Measurements from ENCODE around the gene DTX3. TPM values are rescaled to one million over a fixed set of nuclear protein-coding genes. Genes with fewer than 3 reads are reported as not detected.

The DTX3 gene
- total and polyA plus RNA-seq, 3 experiments from 2014 or later = 7.2 to 18.3 (median 16.7) TPM

GRCh38 chr12:57609781-57610553 is 5.3 kb downstream of the DTX3 start:
- H3K4me3 ChIP-seq (ENCODE audit: low read length) = no peak overlapping the region
- H3K9me3 Mint-ChIP-seq = no peaks in the 10 kb centered on the region
- H3K9me3 ChIP-seq (ENCODE audit: low read length) = no peaks in the 10 kb centered on the region
- no peak for DNase-seq
- H3K36me3 Mint-ChIP-seq = peaks cover 0 to 18% (median 6%) of the 10 kb centered on the region in 3 donors
- peak overlapping the region; percentile 60 to 88 (median 78) for H3K4me3 Mint-ChIP-seq
- H3K27me3 ChIP-seq (ENCODE audit: insufficient read depth, low read length, poor library complexity, severe bottlenecking) = peaks cover 4% of the 10 kb centered on the region
- peaks cover 19% of the 10 kb centered on the region for H3K4me1 ChIP-seq (ENCODE audit: insufficient read depth, low read length)
- H3K36me3 ChIP-seq (ENCODE audit: insufficient read depth, low read length) = no peaks in the 10 kb centered on the region
- H3K27ac ChIP-seq (ENCODE audit: low read depth, low read length) = no peak overlapping the region
- peak overlapping the region in 2 of 8 donors; percentile 31 to 82 for H3K27ac Mint-ChIP-seq
- CTCF ChIA-PET = interaction anchor here (1.4 to 1.5 kb wide), 2 partner anchors 11 to 26 kb away, joined by 3 to 7 read pairs; no protein-coding TSS in a partner anchor
- H3K4me1 Mint-ChIP-seq = peaks cover 16 to 31% (median 24%) of the 10 kb centered on the region in 3 donors
- POLR2A ChIA-PET = interaction anchor here (2.3 kb wide), 1 partner anchor 19 kb away, joined by 6 read pairs; the partner anchor contains the start of gene PIP4K2C
- H3K27me3 Mint-ChIP-seq = peaks cover 6 to 24% of the 10 kb centered on the region in 2 donors

- peak overlapping the region in 4 of 8 donors; percentile 31 to 82 (median 65) for H3K27ac Mint-ChIP-seq
- Histone ChIP-seq H3K9me3 (ENCODE audit: low read length) (no peaks in the 10 kb centered on the region), H3K36me3 (ENCODE audit: insufficient read depth, low read length) (no peaks in the 10 kb centered on the region), H3K27me3 (ENCODE audit: insufficient read depth, low read length, poor library complexity, severe bottlenecking) (peaks cover 4% of the 10 kb centered on the region), H3K4me3 (ENCODE audit: low read length) (peak overlapping the region; percentile 46), H3K4me1 (ENCODE audit: insufficient read depth, low read length) (peaks cover 13% of the 10 kb centered on the region), H3K27ac (ENCODE audit: low read depth, low read length) (no peak overlapping the region)
- POLR2A ChIA-PET = interaction anchor here (1.0 to 2.3 kb wide), 2 partner anchors 19 to 131 kb away, joined by 3 to 6 read pairs; partner anchors contain the start of gene PIP4K2C
- H3K4me1 Mint-ChIP-seq = peaks cover 9 to 24% (median 18%) of the 10 kb centered on the region in 3 donors
- H3K27me3 Mint-ChIP-seq = peaks cover 8 to 28% of the 10 kb centered on the region in 2 donors
- peaks cover 0 to 18% (median 6%) of the 10 kb centered on the region in 3 donors for H3K36me3 Mint-ChIP-seq
- CTCF ChIA-PET = interaction anchor here (1.1 to 1.5 kb wide), 2 partner anchors 10 to 27 kb away, joined by 3 read pairs; no protein-coding TSS in a partner anchor
- no peaks in the 10 kb centered on the region for H3K9me3 Mint-ChIP-seq
- peak overlapping the region; percentile 60 to 88 (median 78) for H3K4me3 Mint-ChIP-seq
- DNase-seq = no peak
These were observed 6.0 kb downstream of the DTX3 start for GRCh38 chr12:57610554-57611107.

DNA sequence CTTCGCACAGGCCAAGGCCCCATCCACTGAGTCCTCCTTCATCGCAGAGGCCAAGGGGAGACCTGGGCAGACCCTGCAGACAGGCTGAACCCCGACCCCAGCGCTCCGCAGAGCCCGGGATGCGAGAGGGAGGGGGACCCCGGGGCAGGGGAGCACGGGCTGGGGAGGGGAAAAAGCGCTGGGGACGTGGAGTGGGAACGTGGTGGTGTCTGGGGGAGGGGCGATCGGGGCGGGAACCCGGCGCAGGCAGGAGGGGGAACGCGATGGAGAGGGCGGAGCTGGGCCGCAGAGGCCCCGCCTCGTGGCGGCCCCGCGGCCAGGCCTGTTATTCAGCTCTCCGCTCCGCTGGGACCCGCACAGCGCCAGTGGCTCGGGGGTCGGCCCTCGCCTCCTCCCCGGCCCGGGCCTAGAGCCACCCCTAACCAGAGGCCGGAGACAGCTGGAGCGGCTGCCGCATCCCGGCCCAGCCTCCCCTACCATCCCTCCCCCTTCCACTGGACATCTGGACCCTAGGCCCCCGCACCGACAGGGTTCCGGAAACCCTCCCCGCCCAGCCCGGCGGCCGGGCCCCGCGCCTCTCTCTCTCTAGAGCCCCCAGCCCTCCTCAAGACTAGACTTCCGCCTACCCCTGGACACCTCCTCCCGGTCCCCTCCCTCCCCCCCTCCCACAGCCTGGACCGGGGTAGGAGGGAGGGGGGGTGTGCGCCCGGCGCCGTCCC is 6.6 kb downstream of the DTX3 start, which contains the start of gene ARHGEF25:
TSS of gene ARHGEF25 (plus strand) at position 328 of the 719 bp plus-strand sequence. CDS start 460 bp downstream, outside the sequence.
- peaks cover 0 to 16% (median 6%) of the 10 kb centered on the region in 3 donors for H3K36me3 Mint-ChIP-seq
- Histone ChIP-seq H3K4me3 (ENCODE audit: low read length) (peak within 1 kb of the TSS; percentile 46), H3K27me3 (ENCODE audit: insufficient read depth, low read length, poor library complexity, severe bottlenecking) (peaks cover 4% of the 10 kb centered on the region), H3K27ac (ENCODE audit: low read depth, low read length) (no peak within 1 kb of the TSS), H3K4me1 (ENCODE audit: insufficient read depth, low read length) (peaks cover 10% of the 10 kb centered on the region), H3K36me3 (ENCODE audit: insufficient read depth, low read length) (no peaks in the 10 kb centered on the region), H3K9me3 (ENCODE audit: low read length) (no peaks in the 10 kb centered on the region)
- no peaks in the 10 kb centered on the region for H3K9me3 Mint-ChIP-seq
- POLR2A ChIA-PET = interaction anchor here (0.5 to 2.3 kb wide), 3 partner anchors 20 to 130 kb away, joined by 3 to 6 read pairs (median 3); partner anchors contain the start of gene PIP4K2C
- H3K27me3 Mint-ChIP-seq = peaks cover 8 to 31% of the 10 kb centered on the region in 2 donors
- H3K4me1 Mint-ChIP-seq = peaks cover 5 to 18% (median 12%) of the 10 kb centered on the region in 3 donors
- peak within 1 kb of the TSS; percentile 74 to 94 (median 80) for H3K4me3 Mint-ChIP-seq
- DNase-seq = peak in 2 of 5 donors; percentile 44 to 66
- CTCF ChIA-PET = interaction anchor here (1.1 to 1.5 kb wide), 3 partner anchors 10 to 129 kb away, joined by 3 read pairs; no protein-coding TSS in a partner anchor
- peak within 1 kb of the TSS in 4 of 8 donors; percentile 31 to 84 (median 77) for H3K27ac Mint-ChIP-seq

DNA sequence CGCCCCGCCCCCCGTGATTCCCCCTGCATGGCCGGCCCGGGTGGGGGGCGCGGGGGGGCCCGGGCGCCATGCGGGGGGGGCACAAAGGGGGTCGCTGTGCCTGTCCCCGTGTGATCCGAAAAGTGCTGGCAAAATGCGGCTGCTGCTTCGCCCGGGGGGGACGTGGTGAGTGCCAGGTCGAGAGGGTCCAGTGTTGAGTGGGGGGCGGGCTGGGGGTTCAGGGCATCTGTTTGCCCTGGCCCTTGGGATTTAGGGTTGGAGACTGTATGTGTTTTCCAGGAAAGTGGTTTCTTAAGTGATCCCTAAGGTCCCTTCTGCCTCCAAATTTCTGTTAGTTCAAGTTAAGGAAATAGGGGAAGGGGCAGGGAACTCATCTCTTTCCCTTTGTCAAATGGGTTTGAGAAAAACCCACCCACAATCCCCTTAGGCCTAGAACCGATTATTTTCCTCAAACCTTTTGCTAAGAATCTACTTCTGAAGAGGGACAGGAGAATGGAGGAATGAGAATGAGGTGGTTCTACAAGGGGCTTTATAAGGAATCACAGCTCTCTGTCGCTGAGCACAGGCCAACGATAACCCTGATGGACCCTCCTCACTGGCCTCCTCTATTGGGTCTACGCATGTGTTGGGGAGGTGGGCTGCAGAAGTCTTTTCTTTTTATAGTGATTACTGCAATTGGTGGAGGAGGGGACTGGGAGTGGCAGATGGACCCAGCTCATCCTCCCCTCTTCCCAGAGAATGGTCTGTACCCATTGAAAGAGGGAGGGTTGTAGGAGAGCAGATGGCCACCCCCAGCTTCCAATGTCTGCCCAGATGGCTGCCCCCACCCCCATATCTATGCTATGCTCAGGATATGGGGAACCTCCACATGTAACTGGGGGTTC is 7.4 kb downstream of the DTX3 start:
- no peaks in the 10 kb centered on the region for H3K9me3 Mint-ChIP-seq
- no peak overlapping the region for H3K4me3 ChIP-seq (ENCODE audit: low read length)
- H3K36me3 Mint-ChIP-seq = peaks cover 0 to 14% (median 4%) of the 10 kb centered on the region in 3 donors
- H3K27ac Mint-ChIP-seq = peak overlapping the region in 2 of 8 donors; percentile 72 to 84
- H3K4me1 Mint-ChIP-seq = peaks cover 5 to 13% (median 7%) of the 10 kb centered on the region in 3 donors
- peak overlapping the region; percentile 67 to 94 (median 78) for H3K4me3 Mint-ChIP-seq
- H3K4me1 ChIP-seq (ENCODE audit: insufficient read depth, low read length) = peaks cover 10% of the 10 kb centered on the region
- no peak overlapping the region for H3K27ac ChIP-seq (ENCODE audit: low read depth, low read length)
- no peaks in the 10 kb centered on the region for H3K9me3 ChIP-seq (ENCODE audit: low read length)
- H3K27me3 ChIP-seq (ENCODE audit: insufficient read depth, low read length, poor library complexity, severe bottlenecking) = peaks cover 4% of the 10 kb centered on the region
- ChIA-PET CTCF (interaction anchor here (0.9 to 1.5 kb wide), 4 partner anchors 9 to 129 kb away, joined by 3 to 7 read pairs (median 3); no protein-coding TSS in a partner anchor), POLR2A (interaction anchor here (0.5 to 2.3 kb wide), 3 partner anchors 21 to 861 kb away, joined by 3 to 10 read pairs (median 6); partner anchors contain the start of gene PIP4K2C)
- no peaks in the 10 kb centered on the region for H3K36me3 ChIP-seq (ENCODE audit: insufficient read depth, low read length)
- peaks cover 13 to 35% of the 10 kb centered on the region in 2 donors for H3K27me3 Mint-ChIP-seq
- no peak for DNase-seq

DNA sequence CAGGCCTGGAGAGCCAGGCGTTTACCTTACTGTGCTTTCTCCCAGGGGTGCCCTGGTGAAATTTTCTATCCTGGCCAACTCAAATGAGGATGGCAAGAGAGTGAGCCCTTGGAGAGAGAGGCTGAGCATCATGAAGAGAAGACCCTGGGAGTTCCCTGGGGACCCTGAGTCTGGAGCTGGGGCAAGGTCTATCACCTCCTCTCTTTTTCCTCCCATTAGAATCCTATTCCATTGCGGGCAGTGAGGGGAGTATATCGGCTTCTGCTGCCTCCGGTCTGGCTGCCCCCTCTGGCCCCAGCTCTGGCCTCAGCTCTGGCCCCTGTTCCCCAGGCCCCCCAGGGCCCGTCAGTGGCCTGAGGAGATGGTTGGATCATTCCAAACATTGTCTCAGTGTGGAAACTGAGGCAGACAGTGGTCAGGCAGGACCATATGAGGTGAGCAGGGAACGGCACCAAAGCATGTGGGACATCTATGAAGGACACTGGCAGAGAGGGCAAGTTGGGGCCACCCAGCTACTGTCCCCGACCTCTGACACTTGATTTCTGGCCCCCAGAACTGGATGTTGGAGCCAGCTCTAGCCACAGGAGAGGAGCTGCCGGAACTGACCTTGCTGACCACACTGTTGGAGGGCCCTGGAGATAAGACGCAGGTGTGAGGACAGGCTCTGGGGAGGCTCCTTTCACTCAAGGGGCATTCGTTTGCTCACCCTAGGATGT is 8.2 kb downstream of the DTX3 start:
- peaks cover 5% of the 10 kb centered on the region for H3K27me3 ChIP-seq (ENCODE audit: insufficient read depth, low read length, poor library complexity, severe bottlenecking)
- no peak for DNase-seq
- ChIA-PET CTCF (interaction anchor here (0.8 to 1.4 kb wide), 3 partner anchors 30 to 154 kb away, joined by 3 to 7 read pairs (median 3); no protein-coding TSS in a partner anchor), POLR2A (no interaction called here)
- no peak overlapping the region for H3K27ac ChIP-seq (ENCODE audit: low read depth, low read length)
- Mint-ChIP-seq H3K4me3 (peak overlapping the region in 4 of 7 donors; percentile 8 to 82 (median 78)), H3K27ac (peak overlapping the region in 2 of 8 donors; percentile 47 to 87), H3K27me3 (peaks cover 18 to 43% of the 10 kb centered on the region in 2 donors), H3K9me3 (no peaks in the 10 kb centered on the region), H3K36me3 (peaks cover 0 to 8% (median 1%) of the 10 kb centered on the region in 3 donors), H3K4me1 (peaks cover 5 to 13% (median 7%) of the 10 kb centered on the region in 3 donors)
- H3K36me3 ChIP-seq (ENCODE audit: insufficient read depth, low read length) = no peaks in the 10 kb centered on the region
- H3K4me3 ChIP-seq (ENCODE audit: low read length) = no peak overlapping the region
- H3K4me1 ChIP-seq (ENCODE audit: insufficient read depth, low read length) = peaks cover 10% of the 10 kb centered on the region
- H3K9me3 ChIP-seq (ENCODE audit: low read length) = no peaks in the 10 kb centered on the region

DNA sequence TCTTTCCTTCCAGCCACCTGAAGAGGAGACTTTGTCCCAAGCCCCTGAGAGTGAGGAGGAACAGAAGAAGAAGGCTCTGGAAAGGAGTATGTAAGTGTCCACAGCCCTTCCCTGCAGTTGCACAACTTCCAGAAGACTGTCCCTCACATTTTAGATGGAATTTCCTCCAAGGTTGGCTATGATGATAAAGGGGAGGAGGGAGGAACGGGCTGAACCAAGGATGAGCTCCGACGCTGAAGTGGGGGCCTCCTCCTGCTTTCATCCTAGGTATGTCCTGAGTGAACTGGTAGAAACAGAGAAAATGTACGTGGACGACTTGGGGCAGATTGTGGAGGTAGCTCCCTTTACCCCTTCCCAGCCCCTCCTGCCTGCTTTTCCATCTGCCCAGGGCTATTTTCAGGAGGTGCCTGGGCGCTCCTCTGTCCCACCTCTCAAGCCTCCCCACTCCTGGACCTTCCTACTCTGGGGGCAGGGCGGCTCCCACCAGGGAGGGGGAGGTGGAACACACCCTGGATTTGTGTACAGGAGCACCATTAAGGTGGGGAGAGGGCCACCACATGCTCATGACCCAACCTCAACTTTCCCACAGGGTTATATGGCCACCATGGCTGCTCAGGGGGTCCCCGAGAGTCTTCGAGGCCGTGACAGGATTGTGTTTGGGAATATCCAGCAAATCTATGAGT is 8.9 kb downstream of the DTX3 start:
- Mint-ChIP-seq H3K27me3 (peaks cover 24 to 47% of the 10 kb centered on the region in 2 donors), H3K9me3 (no peaks in the 10 kb centered on the region), H3K27ac (peak overlapping the region in 1 of 8 donors; percentile 47), H3K4me1 (peaks cover 5 to 13% (median 7%) of the 10 kb centered on the region in 3 donors), H3K36me3 (peaks cover 0 to 7% (median 0%) of the 10 kb centered on the region in 3 donors), H3K4me3 (no peak overlapping the region)
- CTCF ChIA-PET = interaction anchor here (0.8 kb wide), 1 partner anchor 155 kb away, joined by 3 read pairs; no protein-coding TSS in a partner anchor
- H3K4me3 ChIP-seq (ENCODE audit: low read length) = no peak overlapping the region
- no peak overlapping the region for H3K27ac ChIP-seq (ENCODE audit: low read depth, low read length)
- H3K4me1 ChIP-seq (ENCODE audit: insufficient read depth, low read length) = peaks cover 10% of the 10 kb centered on the region
- H3K27me3 ChIP-seq (ENCODE audit: insufficient read depth, low read length, poor library complexity, severe bottlenecking) = peaks cover 9% of the 10 kb centered on the region
- H3K9me3 ChIP-seq (ENCODE audit: low read length) = no peaks in the 10 kb centered on the region
- no peaks in the 10 kb centered on the region for H3K36me3 ChIP-seq (ENCODE audit: insufficient read depth, low read length)
- POLR2A ChIA-PET = no interaction called here
- DNase-seq = no peak
